Stomach (tissue), 4 donors: Measurements from ENCODE around the gene C12orf43.

Source experiments
- POLR2A ChIP-seq, 4 donors: fragments of 450-650 bp; IDR thresholded peaks; one replicate each; pipeline ENCODE4 v1.6.1; 2016; ENCODE audit warnings: antibody characterized with exemption in 4 of 4, control low read depth in 2 of 4, mild to moderate bottlenecking in 1 of 4, moderate library complexity in 1 of 4
- POLR2AphosphoS5 ChIP-seq, 3 donors: sonication (generic); formaldehyde crosslinking; IDR thresholded peaks; one replicate each; pipeline ENCODE4 v1.6.1; 2016; ENCODE audit warnings: antibody characterized with exemption in 3 of 3
- TF ChIP-seq, protein P1 (sequence below), 7 experiments: fragments of 450-650 bp in 4 of 7; fragments of 200-600 bp in 3 of 7; sonication (generic) in 3 of 7; IDR thresholded peaks; one replicate each; pipeline ENCODE4 v1.5.1; 2016 to 2019; ENCODE audit warnings: antibody characterized with exemption in 7 of 7, control low read depth in 2 of 7, mild to moderate bottlenecking in 1 of 7

DNA sequence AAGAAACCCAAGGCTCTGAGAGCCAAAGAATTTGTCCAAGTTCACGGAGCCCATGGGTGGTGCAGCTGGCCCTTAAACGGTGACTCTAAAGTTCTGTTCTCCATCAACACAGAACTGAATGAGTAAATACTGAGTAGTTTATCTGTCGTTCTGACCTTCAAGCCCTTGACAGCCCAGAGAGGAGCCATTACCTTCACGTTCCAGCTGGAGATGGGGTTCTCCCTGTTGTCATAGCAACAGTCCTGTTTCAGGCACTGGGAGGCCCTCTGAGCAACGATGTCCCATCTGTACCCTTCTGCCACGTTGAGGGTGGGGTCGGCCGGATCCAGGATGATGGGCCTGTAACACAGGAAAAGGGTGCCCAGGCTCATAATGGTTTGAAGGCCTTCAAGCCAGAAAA, 7.5 kb upstream of the C12orf43 start:
- TF ChIP-seq, protein P1, sequence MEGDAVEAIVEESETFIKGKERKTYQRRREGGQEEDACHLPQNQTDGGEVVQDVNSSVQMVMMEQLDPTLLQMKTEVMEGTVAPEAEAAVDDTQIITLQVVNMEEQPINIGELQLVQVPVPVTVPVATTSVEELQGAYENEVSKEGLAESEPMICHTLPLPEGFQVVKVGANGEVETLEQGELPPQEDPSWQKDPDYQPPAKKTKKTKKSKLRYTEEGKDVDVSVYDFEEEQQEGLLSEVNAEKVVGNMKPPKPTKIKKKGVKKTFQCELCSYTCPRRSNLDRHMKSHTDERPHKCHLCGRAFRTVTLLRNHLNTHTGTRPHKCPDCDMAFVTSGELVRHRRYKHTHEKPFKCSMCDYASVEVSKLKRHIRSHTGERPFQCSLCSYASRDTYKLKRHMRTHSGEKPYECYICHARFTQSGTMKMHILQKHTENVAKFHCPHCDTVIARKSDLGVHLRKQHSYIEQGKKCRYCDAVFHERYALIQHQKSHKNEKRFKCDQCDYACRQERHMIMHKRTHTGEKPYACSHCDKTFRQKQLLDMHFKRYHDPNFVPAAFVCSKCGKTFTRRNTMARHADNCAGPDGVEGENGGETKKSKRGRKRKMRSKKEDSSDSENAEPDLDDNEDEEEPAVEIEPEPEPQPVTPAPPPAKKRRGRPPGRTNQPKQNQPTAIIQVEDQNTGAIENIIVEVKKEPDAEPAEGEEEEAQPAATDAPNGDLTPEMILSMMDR (IDR thresholded peaks at IDR 0.05): no peak
- TF ChIP-seq POLR2AphosphoS5 (IDR thresholded peaks at IDR 0.05) (no peak), POLR2A (IDR thresholded peaks at IDR 0.05) (no peak)
